HepG2 (cell line): ENCODE results near the gene ALCAM. TPM values are rescaled to one million over a fixed set of nuclear protein-coding genes. Genes with fewer than 3 reads are reported as not detected.

ENCODE experiments used
- CC2D1A ChIP-seq: sonication (generic); formaldehyde crosslinking; IDR thresholded peaks from 2 replicates; pipeline ENCODE4 v1.8.1; 2023; ENCODE audit warnings: mild to moderate bottlenecking, missing genetic modification reagents
- CHD4 ChIP-seq: fragments of 200-600 bp; sonication (generic); IDR thresholded peaks from 2 replicates; pipeline ENCODE4 v1.7.0; 2017; ENCODE audit warnings: mild to moderate bottlenecking, low read length, borderline replicate concordance
- CSRNP2 ChIP-seq: sonication (generic); formaldehyde crosslinking; conservative IDR thresholded peaks from 2 replicates; pipeline ENCODE4 v1.8.0; 2022; ENCODE audit warnings: low read depth, missing genetic modification reagents
- EED ChIP-seq: sonication (generic); formaldehyde crosslinking; IDR thresholded peaks from 2 replicates; pipeline ENCODE4 v1.5.0; 2020; ENCODE audit warnings: mild to moderate bottlenecking, missing genetic modification reagents
- KLF13 ChIP-seq: sonication (generic); formaldehyde crosslinking; IDR thresholded peaks from 2 replicates; pipeline ENCODE4 v1.4.0; 2020; ENCODE audit warnings: mild to moderate bottlenecking, missing genetic modification reagents
- NCOA5 ChIP-seq: sonication (generic); formaldehyde crosslinking; IDR thresholded peaks from 2 replicates; pipeline ENCODE4 v1.4.0; 2020; ENCODE audit warnings: missing genetic modification reagents
- NFKB2 ChIP-seq: sonication (generic); formaldehyde crosslinking; IDR thresholded peaks from 2 replicates; pipeline ENCODE4 v1.4.0; 2020; ENCODE audit warnings: missing genetic modification reagents, borderline replicate concordance
- PCBP2 ChIP-seq: fragments of 200-400 bp; formaldehyde crosslinking; optimal IDR thresholded peaks from 2 replicates; pipeline ENCODE3; 2018; ENCODE audit warnings: low read length, low read depth; ENCODE audit not compliant: poor library complexity, severe bottlenecking
- SCMH1 ChIP-seq: sonication (generic); formaldehyde crosslinking; IDR thresholded peaks from 2 replicates; pipeline ENCODE4 v1.9.0; 2021; ENCODE audit warnings: missing genetic modification reagents, mild to moderate bottlenecking, borderline replicate concordance
- SMYD3 ChIP-seq: sonication (generic); formaldehyde crosslinking; IDR thresholded peaks from 2 replicates; pipeline ENCODE4 v1.8.1; 2023; ENCODE audit warnings: mild to moderate bottlenecking, missing genetic modification reagents
- TBL1XR1 ChIP-seq: fragments of 150-350 bp; IDR thresholded peaks from 2 replicates; pipeline ENCODE4 v1.6.1; 2014; ENCODE audit warnings: borderline replicate concordance, low read length; ENCODE audit not compliant: partially characterized antibody
- THAP8 ChIP-seq: sonication (generic); formaldehyde crosslinking; IDR thresholded peaks from 2 replicates; pipeline ENCODE4 v1.5.1; 2020; ENCODE audit warnings: missing genetic modification reagents, mild to moderate bottlenecking, borderline replicate concordance
- TRAFD1 ChIP-seq: sonication (generic); formaldehyde crosslinking; IDR thresholded peaks from 2 replicates; pipeline ENCODE4 v1.5.1; 2020; ENCODE audit warnings: missing genetic modification reagents, mild to moderate bottlenecking, borderline replicate concordance
- ZBTB33 ChIP-seq: sonication (generic); formaldehyde crosslinking; IDR thresholded peaks from 2 replicates; pipeline ENCODE4 v1.4.0; 2020; ENCODE audit warnings: missing genetic modification reagents
- ZBTB39 ChIP-seq: sonication (generic); formaldehyde crosslinking; IDR thresholded peaks from 2 replicates; pipeline ENCODE4 v1.5.0; 2020; ENCODE audit warnings: missing genetic modification reagents
- ZNF670 ChIP-seq: sonication (generic); formaldehyde crosslinking; IDR thresholded peaks from 2 replicates; pipeline ENCODE4 v1.8.0; 2022; ENCODE audit warnings: mild to moderate bottlenecking, missing genetic modification reagents, borderline replicate concordance
- ZNF710 ChIP-seq: sonication (generic); formaldehyde crosslinking; IDR thresholded peaks from 2 replicates; pipeline ENCODE4 v1.5.0; 2020; ENCODE audit warnings: mild to moderate bottlenecking, missing genetic modification reagents, borderline replicate concordance
- ZNF850 ChIP-seq: sonication (generic); formaldehyde crosslinking; conservative IDR thresholded peaks from 2 replicates; pipeline ENCODE4 v1.9.0; 2021; ENCODE audit warnings: mild to moderate bottlenecking, missing genetic modification reagents
- polyA plus RNA-seq, 8 experiments: library from polyadenylated mRNA; depleted of rRNA in 3 of 8; stranded (reverse) in 7 of 8; unstranded in 1 of 8; fragments of >200 nt; fragmentation: Illumina TruSeq in 4 of 8; extraction: Trizol in 4 of 8; gene quantifications; 2 replicates each; pipeline versions ENCODE4 v1.2.1 to v1.2.3, GENCODE V29; 2011 to 2016; ENCODE audit warnings: low read depth in 4 of 8, missing spikeins in 1 of 8, mixed read lengths in 1 of 8; ENCODE audit not compliant: insufficient read depth in 1 of 8
- total RNA-seq, 5 experiments: library from RNA; depleted of rRNA; stranded (reverse); fragments of >200 nt; fragmentation: Illumina TruSeq; extraction: Trizol; gene quantifications; 2 replicates each; pipeline ENCODE4 v1.2.3, GENCODE V29; 2016; ENCODE audit warnings: low read depth in 1 of 5

Gene ALCAM
- total and polyA plus RNA-seq, 2 of the 13 experiments (the other 11 are each of a cell fraction or from before 2014, with no cell fraction given): 26.0 to 33.1 TPM

- TF ChIP-seq ZNF710 (CRISPR knock-in tag) (peak; percentile 84), CSRNP2 (CRISPR knock-in tag) (no peak), EED (CRISPR knock-in tag) (no peak), CC2D1A (CRISPR knock-in tag) (no peak), NCOA5 (CRISPR knock-in tag) (no peak), ZBTB39 (0 out of 2 replicates have a peak, but pooled peaks have one; percentile 55), THAP8 (CRISPR knock-in tag) (no peak), ZNF670 (CRISPR knock-in tag) (peak; percentile 58; the same call in 1 of the 2 replicates), PCBP2 (no peak), ZNF850 (CRISPR knock-in tag) (no peak), SMYD3 (CRISPR knock-in tag) (peak; percentile 86; the same call in 1 of the 2 replicates), SCMH1 (no peak), TRAFD1 (no peak), TBL1XR1 (peak; percentile 70), CHD4 (no peak), ZBTB33 (CRISPR knock-in tag) (no peak), NFKB2 (CRISPR knock-in tag) (no peak), KLF13 (no peak)
These were observed 20.5 kb downstream of the ALCAM start (continued) for GRCh38 chr3:105387122-105387751.
